ENCODE results near the gene ABCC12.

GRCh38 chr16:48187779-48188178 lies 32.0 kb upstream of the ABCC12 start:
- TF ChIP-seq CTCF (conservative IDR thresholded peaks at IDR 0.05; ENCODE audit: low read length) (no peak), EZH2phosphoT487 (IDR thresholded peaks at IDR 0.05; ENCODE audit: borderline replicate concordance) (no peak)

Measured in Loucy (cell line).